Esophagus squamous epithelium (tissue), 5 donors: Measurements from ENCODE around the gene SETD1B. TPM values are rescaled to one million over a fixed set of nuclear protein-coding genes. Genes with fewer than 3 reads are reported as not detected.

Experiments
- DNase-seq: peaks from one replicate; lab custom pipeline; 2025; lab: John Stamatoyannopoulos, UW
- H3K27ac ChIP-seq, 4 donors: fragments of 200-600 bp; sonication (generic); one replicate each; pipeline ENCODE4 v1.5.1; 2016 to 2019; ENCODE audit warnings: mild to moderate bottlenecking in 1 of 4
- H3K27me3 ChIP-seq, 4 donors: fragments of 200-600 bp; sonication (generic); 1 replicate in 3 of 4; 2 replicates in 1 of 4; pipeline versions ENCODE4 v1.5.1 to v1.6.0; 2017 to 2021; ENCODE audit warnings: antibody characterized with exemption in 1 of 4
- H3K36me3 ChIP-seq, 3 donors: fragments of 200-600 bp; sonication (generic); one replicate each; pipeline ENCODE4 v1.5.1; 2016 to 2019
- H3K4me1 ChIP-seq, 3 donors: fragments of 200-600 bp; sonication (generic); one replicate each; pipeline ENCODE4 v1.5.1; 2017 to 2019
- H3K4me3 ChIP-seq, 4 donors: fragments of 200-600 bp; sonication (generic); 1 replicate in 3 of 4; 2 replicates in 1 of 4; pipeline ENCODE4 v1.5.1; 2016 to 2019; ENCODE audit warnings: mild to moderate bottlenecking in 2 of 4, moderate library complexity in 1 of 4
- H3K9me3 ChIP-seq, 3 donors: fragments of 200-600 bp; sonication (generic); one replicate each; pipeline ENCODE4 v1.5.1; 2016 to 2019
- CTCF ChIP-seq, 6 experiments: fragments of 450-650 bp in 4 of 6; fragments of 200-600 bp in 2 of 6; sonication (generic) in 2 of 6; IDR thresholded peaks; one replicate each; pipeline ENCODE4 v1.5.1; 2016 to 2019; ENCODE audit warnings: antibody characterized with exemption in 6 of 6, mild to moderate bottlenecking in 4 of 6, moderate library complexity in 4 of 6
- POLR2A ChIP-seq, 4 donors: fragments of 450-650 bp; IDR thresholded peaks; one replicate each; pipeline ENCODE4 v1.6.1; 2017; ENCODE audit warnings: antibody characterized with exemption in 4 of 4, mild to moderate bottlenecking in 4 of 4, moderate library complexity in 3 of 4
- WGBS, 2 donors: methylation state at CpG; one replicate each; pipeline ENCODE4 v1.1.5; 2018; 5-methylcytosine and 5-hydroxymethylcytosine counted together
- intact Hi-C: fragments of 100-400 bp; cut with DNase I; formaldehyde crosslinking; loops from one replicate; pipeline ENCODE4 v1.15.0; 2022
- total RNA-seq, 4 donors: library from RNA; depleted of rRNA; stranded (reverse); fragments of >200 nt; gene quantifications; one replicate each; pipeline ENCODE4 v1.1.0, GENCODE V29; 2016
- donor health status: DM: yes; HTN: yes; CAD: no.

SETD1B gene
- total RNA-seq, 4 donors from 2014 or later = 5.6 to 14.4 (median 10.6) TPM

- intact Hi-C loops = loop anchor here (5.0 kb wide), 1 partner anchor 68 kb away; no protein-coding TSS in a partner anchor
- no peaks in the 10 kb centered on the region for H3K36me3 ChIP-seq
- no peaks in the 10 kb centered on the region for H3K9me3 ChIP-seq
- no peak overlapping the region for H3K4me3 ChIP-seq
- H3K27me3 ChIP-seq = no peaks in the 10 kb centered on the region
- no peak for DNase-seq
- H3K4me1 ChIP-seq = peaks cover 7 to 38% (median 17%) of the 10 kb centered on the region in 3 donors
- 72 to 88% methylated on average over 7 to 11 of the region's 11 CpGs for WGBS, 2 donors
- H3K27ac ChIP-seq = no peak overlapping the region
- TF ChIP-seq POLR2A (IDR thresholded peaks at IDR 0.05) (no peak), CTCF (IDR thresholded peaks at IDR 0.05) (no peak)
Observed at GRCh38 chr12:121769831-121770301, 33.9 kb upstream of the SETD1B start.

- no peaks in the 10 kb centered on the region for H3K36me3 ChIP-seq
- no peak for DNase-seq
- H3K4me3 ChIP-seq = no peak overlapping the region
- peaks cover 7 to 37% (median 17%) of the 10 kb centered on the region in 3 donors for H3K4me1 ChIP-seq
- 76 to 94% methylated on average over 5 to 7 of the region's 9 CpGs for WGBS, 2 donors
- no peaks in the 10 kb centered on the region for H3K9me3 ChIP-seq
- TF ChIP-seq CTCF (IDR thresholded peaks at IDR 0.05) (no peak), POLR2A (IDR thresholded peaks at IDR 0.05) (no peak)
- no peaks in the 10 kb centered on the region for H3K27me3 ChIP-seq
- no peak overlapping the region for H3K27ac ChIP-seq
- intact Hi-C loops = loop anchor here (5.0 kb wide), 1 partner anchor 68 kb away; no protein-coding TSS in a partner anchor
Observed at GRCh38 chr12:121770388-121770787, 33.4 kb upstream of the SETD1B start.

GRCh38 chr12:121770813-121771625 is 32.8 kb upstream of the SETD1B start:
- 87 to 91% methylated on average over 13 to 20 of the region's 25 CpGs for WGBS, 2 donors
- H3K27ac ChIP-seq = no peak overlapping the region
- intact Hi-C loops = loop anchor here (5.0 kb wide), 1 partner anchor 69 kb away; no protein-coding TSS in a partner anchor
- H3K27me3 ChIP-seq = no peaks in the 10 kb centered on the region
- H3K4me3 ChIP-seq = no peak overlapping the region
- no peaks in the 10 kb centered on the region for H3K36me3 ChIP-seq
- no peak for DNase-seq
- no peak for TF ChIP-seq CTCF (IDR thresholded peaks at IDR 0.05)
- TF ChIP-seq POLR2A (IDR thresholded peaks at IDR 0.05) = no peak
- peaks cover 7 to 37% (median 17%) of the 10 kb centered on the region in 3 donors for H3K4me1 ChIP-seq
- no peaks in the 10 kb centered on the region for H3K9me3 ChIP-seq

- Histone ChIP-seq H3K27ac (peak overlapping the region in 3 of 4 donors; percentile 6 to 50 (median 25)), H3K36me3 (no peaks in the 10 kb centered on the region), H3K4me1 (peaks cover 10 to 31% (median 10%) of the 10 kb centered on the region in 3 donors), H3K4me3 (no peak overlapping the region), H3K27me3 (no peaks in the 10 kb centered on the region), H3K9me3 (no peaks in the 10 kb centered on the region)
- intact Hi-C loops = loop anchor here (5.0 kb wide), 1 partner anchor 71 kb away; no protein-coding TSS in a partner anchor
- 48 to 52% methylated on average over 5 to 9 of the region's 14 CpGs for WGBS, 2 donors
- DNase-seq = no peak
- TF ChIP-seq CTCF (IDR thresholded peaks at IDR 0.05) (peak; percentile 79 to 92 (median 88)), POLR2A (IDR thresholded peaks at IDR 0.05) (no peak)
Observed at GRCh38 chr12:121773011-121773777, 30.6 kb upstream of the SETD1B start.
